NCI-H1694 (cell line): ENCODE measurements around the gene DNASE1L1.
"Not testable (repeated sequence)": the region's sequence is repeated elsewhere in the genome, so short reads cannot be mapped to it uniquely, and the experiment has no call there.

Source experiments
- DNase-seq: peaks from one replicate; lab custom pipeline; 2025; lab: John Stamatoyannopoulos, UW

DNASE1L1 gene

GRCh38 chrX:154403858-154404257, 5.2 kb downstream of the DNASE1L1 start:
- no peak for DNase-seq

- DNase-seq = no peak
These were observed 5.9 kb downstream of the DNASE1L1 start for GRCh38 chrX:154403192-154403591.

DNA sequence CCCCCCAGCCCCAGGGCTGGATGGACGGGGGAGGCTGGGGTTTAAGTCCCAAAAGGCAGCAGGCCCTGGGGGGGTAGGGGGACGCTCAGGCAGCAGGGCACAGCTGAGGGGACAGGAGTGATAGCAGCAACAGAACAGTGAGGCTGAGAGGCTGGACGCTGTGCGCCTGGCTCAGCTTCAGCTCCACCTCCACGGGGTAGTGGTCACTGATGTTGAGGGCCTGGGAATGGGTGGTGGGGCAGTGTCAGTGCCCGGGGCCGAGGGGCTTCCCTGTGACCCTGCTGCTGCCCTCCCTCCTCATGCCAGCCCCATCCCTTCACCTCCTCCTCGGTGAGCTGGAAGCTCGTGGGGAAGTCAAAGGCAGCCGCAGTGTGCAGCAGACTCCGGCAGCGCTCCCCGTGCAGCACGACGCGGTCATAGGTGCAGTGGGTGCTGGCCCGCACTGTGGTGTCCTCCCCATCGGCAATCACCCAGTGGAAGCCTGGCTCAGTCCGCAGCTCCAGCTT, 6.4 kb downstream of the DNASE1L1 start:
- no peak for DNase-seq

DNA sequence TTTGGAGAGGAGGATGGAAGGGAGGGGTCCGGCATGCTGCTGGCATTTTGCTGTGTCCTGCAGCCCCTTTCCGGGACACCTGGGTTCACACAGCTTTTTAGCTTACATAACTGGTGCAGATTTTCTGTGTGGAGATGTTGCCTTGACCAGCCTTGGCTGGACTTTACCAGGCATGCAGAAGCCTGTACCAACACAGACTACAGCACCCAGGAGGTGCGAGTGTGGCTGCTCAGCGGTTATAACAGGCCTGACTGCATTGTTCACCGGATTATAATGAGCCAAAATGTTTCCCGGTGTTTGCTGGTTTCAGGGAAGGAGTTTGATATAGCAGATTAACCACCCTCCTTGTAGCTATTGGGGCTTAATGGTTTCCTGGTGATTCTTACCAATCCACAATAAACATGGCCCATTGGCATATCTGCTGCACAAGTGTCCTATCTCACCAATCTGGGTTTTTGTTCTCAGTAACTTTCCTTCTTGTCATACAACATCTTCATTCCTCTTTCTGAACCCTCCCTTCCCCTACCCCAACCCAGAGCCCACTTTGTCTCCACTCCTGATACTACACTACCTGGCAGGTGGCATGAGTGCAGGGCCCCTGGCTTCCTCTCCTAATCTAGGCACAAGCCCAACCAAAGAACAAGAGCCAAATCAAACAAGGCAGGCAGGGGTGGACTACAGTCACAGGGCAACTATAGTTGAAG, 7.0 kb downstream of the DNASE1L1 start:
- no peak for DNase-seq

DNA sequence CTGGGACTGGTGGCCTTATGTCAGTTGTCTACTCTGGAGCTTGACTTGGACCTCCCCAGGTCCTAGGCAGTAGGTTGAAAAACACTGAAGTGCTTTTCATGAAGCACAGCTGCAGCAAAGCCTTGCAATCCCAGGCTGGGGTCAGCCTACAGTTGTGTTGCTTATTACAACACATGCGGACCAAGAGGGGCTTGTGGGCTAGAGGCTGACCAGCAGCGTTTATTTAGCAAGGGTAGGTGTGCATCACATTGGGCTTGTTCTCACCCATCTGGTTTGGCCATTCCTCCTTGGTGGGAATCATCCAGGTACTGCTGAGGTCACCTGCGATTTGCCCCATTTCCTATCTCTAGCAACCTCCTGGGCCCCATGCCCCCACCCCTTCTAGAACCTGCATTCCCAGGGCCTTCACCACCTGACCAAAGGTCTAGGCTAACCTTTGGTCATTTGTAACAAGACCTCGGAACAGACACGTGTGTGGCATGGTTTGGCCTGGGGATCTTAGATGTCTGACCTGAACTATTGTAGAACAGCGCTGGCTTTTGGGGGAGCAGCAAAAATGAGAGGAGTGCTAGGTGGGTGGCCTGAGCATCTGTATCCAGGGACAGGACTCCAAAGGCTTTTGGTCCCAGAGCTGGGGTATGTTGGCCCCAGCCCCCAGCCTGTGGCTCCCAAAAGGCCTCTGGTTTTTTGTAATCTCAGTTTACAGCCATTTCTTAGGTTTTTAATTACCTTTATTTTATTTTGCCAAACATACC, 7.8 kb downstream of the DNASE1L1 start:
- no peak for DNase-seq

GRCh38 chrX:154400369-154400817, 8.7 kb downstream of the DNASE1L1 start:
- DNase-seq = not testable (repeated sequence)

DNA sequence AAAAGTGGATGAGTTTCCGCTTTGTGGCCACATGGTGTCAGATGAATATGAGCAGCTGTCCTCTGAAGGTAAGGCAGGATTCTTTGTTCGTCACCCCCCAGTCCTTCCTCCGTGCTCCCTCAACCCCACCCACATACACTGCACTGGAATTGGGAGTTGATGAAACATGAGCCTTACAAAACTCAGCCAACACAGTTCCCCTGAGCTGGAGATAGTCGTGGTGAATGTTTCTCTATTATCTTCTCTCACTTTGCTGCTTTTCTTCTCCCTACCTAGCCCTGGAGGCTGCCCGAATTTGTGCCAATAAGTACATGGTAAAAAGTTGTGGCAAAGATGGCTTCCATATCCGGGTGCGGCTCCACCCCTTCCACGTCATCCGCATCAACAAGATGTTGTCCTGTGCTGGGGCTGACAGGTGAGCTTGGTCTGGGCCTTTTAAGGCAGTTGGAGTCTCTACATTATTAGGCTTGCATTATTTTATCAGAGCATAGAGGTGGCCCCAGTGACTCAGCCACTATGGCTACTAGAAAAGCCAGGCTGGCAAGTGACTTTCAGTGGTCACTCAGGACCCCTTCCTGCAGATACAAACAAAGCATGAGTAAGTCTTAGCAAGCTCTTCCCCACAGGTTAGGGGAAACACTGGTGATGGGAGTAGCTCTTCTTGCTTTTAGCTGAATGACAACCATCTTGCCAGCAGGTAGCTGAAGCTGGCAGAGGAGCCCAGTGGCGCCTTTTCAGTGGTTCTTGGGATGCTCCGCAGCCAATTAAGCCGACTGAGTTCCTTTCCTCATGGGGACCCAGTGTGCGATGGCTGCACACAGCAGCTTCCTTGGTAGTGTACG, 9.3 kb downstream of the DNASE1L1 start:
- DNase-seq = no peak

GRCh38 chrX:154398668-154399526, 10.2 kb downstream of the DNASE1L1 start:
- peak; percentile 68 for DNase-seq

GRCh38 chrX:154397888-154398667, 11.0 kb downstream of the DNASE1L1 start, which contains the start of gene RPL10:
Gene RPL10 (plus strand): TSS chrX:154398377. CDS start chrX:154398520, 143 bp downstream.
- peak; percentile 94 for DNase-seq

DNA sequence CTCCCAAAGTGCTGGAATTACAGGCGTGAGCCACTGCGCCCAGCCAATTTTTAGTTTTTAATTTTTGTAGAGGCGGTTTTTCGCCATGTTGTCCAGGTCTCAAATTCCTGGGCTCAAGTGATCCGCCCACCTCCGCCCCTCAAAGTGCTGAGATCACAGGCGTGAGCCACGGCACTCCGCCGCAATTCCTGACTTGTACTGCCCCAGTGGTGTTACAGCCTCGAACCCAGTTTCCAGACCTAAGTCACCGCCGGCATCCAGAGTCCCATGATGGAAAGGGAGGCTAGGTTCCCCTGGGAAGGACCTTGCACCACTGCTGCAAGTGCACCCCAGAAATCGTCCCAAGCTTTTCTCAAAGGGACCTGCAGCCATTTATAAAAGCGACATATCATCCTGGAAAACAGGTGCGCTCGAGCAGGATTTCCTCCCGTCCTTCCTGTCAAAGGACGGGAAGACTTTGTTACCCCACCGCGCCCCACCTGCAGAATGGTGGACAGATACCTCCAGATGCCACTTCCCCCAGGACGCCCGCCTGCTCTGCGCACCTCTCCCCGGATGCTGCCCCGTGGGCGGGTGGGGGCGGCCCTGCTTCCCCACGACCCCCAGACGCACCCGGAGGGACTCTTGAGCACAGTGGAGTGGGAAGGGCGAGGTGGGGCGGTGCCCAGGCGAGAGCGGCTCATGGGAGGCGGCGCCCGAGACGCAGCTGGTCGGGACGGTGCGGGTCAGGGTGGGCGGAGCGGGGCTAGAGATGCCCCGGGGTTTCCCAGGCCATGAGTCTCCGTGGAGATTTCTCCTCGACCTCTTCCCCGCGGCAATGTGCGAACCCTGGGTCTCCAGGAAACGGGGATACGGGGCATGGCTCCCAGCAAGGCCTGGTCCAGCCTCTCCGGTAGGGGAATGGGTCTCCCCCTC, 11.8 kb downstream of the DNASE1L1 start:
- DNase-seq = peak; percentile 32

GRCh38 chrX:154396363-154396762, 12.7 kb downstream of the DNASE1L1 start:
- DNase-seq = not testable (repeated sequence)

- not testable (repeated sequence) for DNase-seq
These were observed 19.0 kb downstream of the DNASE1L1 start for GRCh38 chrX:154389812-154390747.

- DNase-seq = not testable (repeated sequence)
These were observed 20.4 kb downstream of the DNASE1L1 start for GRCh38 chrX:154388649-154389048.

DNA sequence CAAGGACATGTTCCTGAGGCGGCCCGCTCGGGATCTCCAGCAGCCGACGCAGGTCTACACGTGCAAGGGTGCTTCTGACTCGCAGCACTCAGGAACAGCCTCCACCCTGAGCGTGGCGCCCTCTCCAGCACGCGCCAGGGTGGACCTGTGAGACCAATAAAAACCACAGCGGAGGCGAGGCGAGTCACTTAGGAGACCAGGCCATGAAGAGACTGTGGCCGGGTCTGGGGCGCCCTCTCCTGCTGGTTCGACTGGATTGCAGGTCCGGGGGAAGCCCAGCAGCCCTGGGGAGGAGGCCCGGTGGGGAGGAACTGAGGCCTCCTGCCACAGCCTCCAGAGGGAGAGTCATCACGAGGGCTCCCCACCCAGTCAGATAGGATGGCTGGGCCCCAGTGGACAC, 21.0 kb downstream of the DNASE1L1 start:
- DNase-seq = not testable (repeated sequence)

GRCh38 chrX:154384284-154384892, 24.7 kb downstream of the DNASE1L1 start:
- DNase-seq = no peak

DNA sequence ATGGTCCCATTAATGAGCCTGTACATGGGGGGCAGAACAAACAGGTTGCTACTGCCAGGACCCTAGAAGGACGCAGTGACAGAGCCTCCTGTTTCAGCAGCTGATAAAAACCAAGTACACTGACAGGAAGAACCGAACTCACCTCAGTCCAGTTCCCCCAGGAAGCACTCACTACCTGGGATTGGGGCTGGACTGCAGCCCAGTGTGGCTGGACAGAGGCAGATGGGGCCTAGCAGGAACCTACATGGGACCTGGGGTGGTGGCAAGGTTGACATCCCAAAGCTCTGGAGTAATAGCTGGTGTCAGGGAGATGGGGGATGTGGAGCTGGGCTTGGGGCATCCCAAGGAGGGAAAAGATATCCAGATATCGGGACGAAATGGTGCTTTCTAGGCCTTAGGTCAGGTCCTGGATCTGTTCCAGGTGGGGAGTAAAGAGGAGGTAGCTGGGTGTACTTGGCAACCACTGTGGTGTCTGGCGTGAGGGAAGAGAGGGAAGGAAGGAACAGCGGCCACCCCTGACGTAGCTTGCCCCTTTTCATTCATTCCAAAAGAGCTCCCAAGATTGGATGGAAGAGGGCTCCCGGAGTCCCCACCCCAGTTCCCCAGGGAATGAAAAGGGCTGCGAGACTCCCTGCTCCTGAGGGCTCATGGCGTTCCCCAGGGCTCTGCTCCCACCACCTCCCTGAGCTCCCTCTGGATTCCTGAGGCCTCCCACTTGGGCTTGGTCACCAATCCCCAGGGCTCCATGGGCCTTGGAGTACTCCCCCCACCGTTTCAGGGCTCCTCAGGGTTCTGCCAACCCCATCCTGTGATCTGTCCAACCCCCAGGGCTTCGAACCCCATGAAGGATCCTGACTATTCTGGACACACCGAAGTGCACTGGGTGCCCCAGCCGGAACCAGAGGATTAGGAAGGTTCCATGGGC, 25.4 kb downstream of the DNASE1L1 start:
- no peak for DNase-seq
